Hepatocyte (in vitro differentiated cells): ENCODE results near the gene FABP7.

ENCODE experiments used
- EZH2 ChIP-seq: fragments of 200-600 bp; sonication (generic); IDR thresholded peaks from 2 replicates; pipeline ENCODE4 v1.6.1; 2016; ENCODE audit warnings: antibody characterized with exemption, mild to moderate bottlenecking, borderline replicate concordance
- EZH2phosphoT487 ChIP-seq: fragments of 200-600 bp; sonication (generic); IDR thresholded peaks from one replicate; pipeline ENCODE4 v1.6.1; 2018; ENCODE audit warnings: antibody characterized with exemption, mild to moderate bottlenecking, low read depth, moderate library complexity; ENCODE audit not compliant: unreplicated experiment, severe bottlenecking
- TF ChIP-seq, protein P1 (sequence below): fragments of 200-600 bp; sonication (generic); IDR thresholded peaks from 2 replicates; pipeline ENCODE4 v1.5.1; 2016; ENCODE audit warnings: antibody characterized with exemption, mild to moderate bottlenecking; ENCODE audit not compliant: poor library complexity

DNA sequence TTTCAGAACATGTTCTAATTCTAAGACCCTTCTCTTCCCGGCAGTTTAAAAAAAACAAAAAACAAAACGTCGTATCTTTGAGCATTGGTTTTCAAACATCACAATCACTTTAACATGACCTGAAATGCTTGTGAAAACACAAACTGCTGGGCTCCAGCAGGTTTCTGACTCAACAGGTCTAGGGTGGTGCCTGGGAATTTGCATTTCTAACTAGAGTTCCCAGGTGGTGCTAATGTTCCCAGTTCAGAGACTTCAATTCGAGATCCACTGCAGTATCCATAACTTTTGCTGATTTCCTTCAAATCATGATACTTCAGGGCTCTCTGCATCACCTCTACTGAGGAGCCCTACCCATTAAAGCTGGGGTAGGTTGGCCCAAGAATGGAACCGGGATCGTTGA, 8.7 kb downstream of the FABP7 start:
- TF ChIP-seq EZH2phosphoT487 (no peak), EZH2 (no peak)
- TF ChIP-seq, protein P1, sequence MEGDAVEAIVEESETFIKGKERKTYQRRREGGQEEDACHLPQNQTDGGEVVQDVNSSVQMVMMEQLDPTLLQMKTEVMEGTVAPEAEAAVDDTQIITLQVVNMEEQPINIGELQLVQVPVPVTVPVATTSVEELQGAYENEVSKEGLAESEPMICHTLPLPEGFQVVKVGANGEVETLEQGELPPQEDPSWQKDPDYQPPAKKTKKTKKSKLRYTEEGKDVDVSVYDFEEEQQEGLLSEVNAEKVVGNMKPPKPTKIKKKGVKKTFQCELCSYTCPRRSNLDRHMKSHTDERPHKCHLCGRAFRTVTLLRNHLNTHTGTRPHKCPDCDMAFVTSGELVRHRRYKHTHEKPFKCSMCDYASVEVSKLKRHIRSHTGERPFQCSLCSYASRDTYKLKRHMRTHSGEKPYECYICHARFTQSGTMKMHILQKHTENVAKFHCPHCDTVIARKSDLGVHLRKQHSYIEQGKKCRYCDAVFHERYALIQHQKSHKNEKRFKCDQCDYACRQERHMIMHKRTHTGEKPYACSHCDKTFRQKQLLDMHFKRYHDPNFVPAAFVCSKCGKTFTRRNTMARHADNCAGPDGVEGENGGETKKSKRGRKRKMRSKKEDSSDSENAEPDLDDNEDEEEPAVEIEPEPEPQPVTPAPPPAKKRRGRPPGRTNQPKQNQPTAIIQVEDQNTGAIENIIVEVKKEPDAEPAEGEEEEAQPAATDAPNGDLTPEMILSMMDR: no peak
